HG02973 (cell line): Measurements from ENCODE around the gene VPS41.
"Not testable (repeated sequence)": the region's sequence is repeated elsewhere in the genome, so short reads cannot be mapped to it uniquely, and the experiment has no call there.

Source experiments
- ATAC-seq: cut with Tn5 transposase; IDR thresholded peaks from one replicate; pipeline ENCODE4 v1.9.1; 2021; ENCODE audit warnings: moderate library complexity; ENCODE audit not compliant: unreplicated experiment

The VPS41 gene

GRCh38 chr7:38855867-38856266 is 53.1 kb downstream of the VPS41 start:
- ATAC-seq = no peak

DNA sequence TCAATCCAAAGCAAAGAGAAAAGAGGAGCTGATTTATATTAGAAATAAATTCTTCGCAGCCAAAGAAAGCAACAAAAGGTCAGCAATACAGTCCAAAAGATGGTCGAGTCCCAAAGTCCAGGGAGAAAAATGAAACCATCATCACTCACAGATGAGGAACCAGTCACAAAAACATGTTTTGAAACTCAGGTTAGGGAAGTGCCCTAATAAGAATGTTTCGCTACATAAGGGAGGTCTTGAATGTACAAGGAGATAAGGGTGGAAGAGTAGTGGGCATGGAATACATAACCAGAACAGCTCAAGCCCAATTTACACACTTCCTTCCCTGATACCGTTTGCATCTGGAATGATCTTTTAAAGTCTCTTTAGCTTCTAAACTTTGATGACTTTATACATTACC is 53.6 kb downstream of the VPS41 start:
- ATAC-seq = no peak

GRCh38 chr7:38854947-38855346 is 54.0 kb downstream of the VPS41 start:
- not testable (repeated sequence) for ATAC-seq

GRCh38 chr7:38851321-38851720 is 57.7 kb downstream of the VPS41 start:
- ATAC-seq = no peak

DNA sequence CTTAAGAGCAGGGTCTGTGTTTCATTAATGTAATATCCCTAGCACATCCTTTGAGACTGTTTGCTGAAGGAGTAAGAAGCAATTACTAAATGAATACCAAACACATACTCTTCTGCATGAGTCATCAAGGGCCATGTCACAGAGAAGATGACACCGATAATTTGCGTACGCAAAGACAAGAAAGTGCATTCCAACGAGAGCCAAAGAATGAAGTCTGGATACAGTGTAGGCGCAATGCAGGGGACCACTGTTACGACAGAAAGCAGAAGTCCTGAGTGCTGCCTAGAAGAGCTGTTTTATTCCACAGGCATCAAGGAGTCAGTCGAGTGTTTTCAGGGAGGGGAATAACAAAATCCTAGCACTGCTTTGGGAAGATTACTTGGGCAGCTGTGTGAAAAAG is 62.7 kb downstream of the VPS41 start:
- ATAC-seq = no peak

DNA sequence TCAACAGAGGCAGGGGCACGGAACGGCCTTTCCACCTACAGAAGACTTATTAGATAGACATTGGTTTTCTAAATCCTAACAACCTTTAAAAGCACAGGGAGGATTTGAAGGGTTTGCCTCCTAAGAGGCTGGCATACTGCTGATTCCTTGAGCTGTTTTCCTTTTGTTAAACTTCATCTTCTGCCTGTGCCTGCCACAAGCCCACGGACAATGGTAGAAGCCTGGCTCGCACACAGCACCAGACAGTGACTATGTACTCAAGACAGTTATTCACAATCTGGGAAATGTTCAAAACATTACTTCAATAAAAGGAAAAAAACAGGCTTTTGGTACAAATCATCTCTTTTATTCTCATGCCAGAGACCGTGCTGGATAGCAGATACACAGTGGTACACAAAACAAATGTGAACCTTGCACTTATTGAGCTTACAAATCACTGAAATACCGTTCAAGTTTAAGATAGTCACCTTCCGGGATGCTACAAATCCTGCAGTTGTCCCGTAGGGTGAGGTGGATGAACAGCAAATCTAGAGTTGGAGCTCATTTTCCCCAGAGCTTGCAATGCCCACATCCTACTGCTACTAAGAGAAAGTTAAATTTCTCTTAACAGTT is 63.9 kb downstream of the VPS41 start:
- ATAC-seq = no peak

DNA sequence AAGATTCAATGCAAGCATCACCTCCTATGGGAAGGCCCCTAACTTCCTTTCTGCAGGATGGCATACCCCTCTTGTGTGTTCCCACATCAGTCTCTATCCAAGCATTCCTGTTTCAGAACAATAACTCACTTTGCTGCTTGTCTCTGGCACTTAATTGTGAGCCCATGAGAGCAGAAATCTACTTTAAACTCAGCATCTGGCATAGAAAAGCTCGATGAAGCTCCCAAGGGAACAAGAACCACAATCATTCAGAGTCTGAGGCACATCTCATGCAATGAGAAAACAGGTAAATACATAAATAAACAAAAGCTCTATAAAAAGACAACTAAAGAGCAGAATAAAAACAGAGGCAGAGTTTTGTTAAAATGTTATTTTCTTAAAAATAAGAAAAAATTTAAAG is 66.2 kb downstream of the VPS41 start:
- ATAC-seq = no peak

GRCh38 chr7:38840736-38841460 is 68.1 kb downstream of the VPS41 start:
- no peak for ATAC-seq

DNA sequence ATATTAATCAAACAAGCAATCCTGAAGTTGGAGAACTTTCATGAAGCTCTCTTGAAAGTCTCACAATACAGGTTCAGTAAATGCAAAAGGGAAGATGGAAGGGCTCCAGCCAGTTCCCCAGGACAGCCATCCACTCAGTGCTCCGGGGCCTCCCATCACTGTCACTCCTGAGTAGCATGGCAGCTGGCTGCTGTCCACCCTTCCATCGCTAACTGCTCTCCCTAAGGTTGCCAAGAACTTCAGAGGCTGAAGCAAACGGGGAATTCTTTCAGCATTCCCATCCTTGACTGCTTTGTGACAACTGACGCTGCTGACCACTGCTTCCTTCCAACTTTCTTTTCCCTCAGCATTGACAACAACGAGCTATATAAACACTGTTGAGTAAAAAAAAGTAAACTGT is 69.1 kb downstream of the VPS41 start:
- no peak for ATAC-seq

DNA sequence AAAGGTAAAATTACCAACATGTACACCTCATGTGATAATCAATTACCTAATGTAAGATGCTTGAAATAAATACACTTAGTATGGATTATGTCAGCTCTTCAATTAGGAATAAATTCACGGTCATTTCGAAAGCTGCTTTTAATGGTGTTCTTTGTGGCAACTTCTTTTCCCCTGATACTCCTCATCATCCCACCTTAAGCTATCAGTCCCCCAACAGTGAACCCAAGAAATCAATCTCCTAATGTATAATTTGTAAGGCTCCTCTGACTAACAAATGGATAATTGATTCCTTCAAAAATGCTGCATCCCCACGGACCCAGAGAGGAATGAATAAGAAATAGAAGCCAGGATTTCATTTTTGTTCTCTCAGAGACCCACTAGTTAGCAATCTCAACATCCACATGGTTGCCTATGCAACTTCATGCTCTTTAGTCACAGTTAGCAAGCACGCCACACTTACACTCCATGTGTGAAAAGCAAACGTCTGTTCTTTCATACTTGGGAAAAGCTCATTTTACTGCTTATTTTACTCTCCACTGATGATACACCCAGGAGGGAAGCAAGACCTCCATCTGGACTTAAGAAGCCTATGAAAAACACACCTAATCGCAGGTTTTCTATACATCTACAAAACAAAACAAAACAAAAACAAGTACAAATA is 70.1 kb downstream of the VPS41 start:
- ATAC-seq = no peak

GRCh38 chr7:38834357-38834756 is 74.6 kb downstream of the VPS41 start:
- no peak for ATAC-seq

- no peak for ATAC-seq
These were observed 75.7 kb downstream of the VPS41 start for GRCh38 chr7:38833329-38833728.

GRCh38 chr7:38831259-38831996 is 77.6 kb downstream of the VPS41 start:
- ATAC-seq = no peak

- no peak for ATAC-seq
These were observed 78.2 kb downstream of the VPS41 start for GRCh38 chr7:38830826-38831225.

- no peak for ATAC-seq
These were observed 79.4 kb downstream of the VPS41 start for GRCh38 chr7:38829488-38830165.

DNA sequence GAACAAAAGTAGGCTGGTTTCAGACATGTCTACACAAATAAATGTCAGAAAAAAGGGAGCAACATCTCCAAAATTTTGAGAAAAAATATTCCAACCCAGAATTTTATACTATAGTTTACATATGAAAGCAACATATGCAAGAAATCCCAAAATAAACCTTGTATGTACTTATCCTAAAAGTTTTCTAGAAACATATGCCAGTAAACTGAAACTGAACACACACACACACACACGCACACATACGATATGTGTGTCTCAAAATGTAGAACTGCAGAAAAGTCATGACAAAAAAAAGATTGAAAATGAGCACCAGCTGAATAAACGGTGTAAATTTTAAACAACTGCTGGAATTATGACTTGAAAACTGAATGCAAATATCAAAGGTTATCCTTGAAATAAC is 81.0 kb downstream of the VPS41 start:
- no peak for ATAC-seq

DNA sequence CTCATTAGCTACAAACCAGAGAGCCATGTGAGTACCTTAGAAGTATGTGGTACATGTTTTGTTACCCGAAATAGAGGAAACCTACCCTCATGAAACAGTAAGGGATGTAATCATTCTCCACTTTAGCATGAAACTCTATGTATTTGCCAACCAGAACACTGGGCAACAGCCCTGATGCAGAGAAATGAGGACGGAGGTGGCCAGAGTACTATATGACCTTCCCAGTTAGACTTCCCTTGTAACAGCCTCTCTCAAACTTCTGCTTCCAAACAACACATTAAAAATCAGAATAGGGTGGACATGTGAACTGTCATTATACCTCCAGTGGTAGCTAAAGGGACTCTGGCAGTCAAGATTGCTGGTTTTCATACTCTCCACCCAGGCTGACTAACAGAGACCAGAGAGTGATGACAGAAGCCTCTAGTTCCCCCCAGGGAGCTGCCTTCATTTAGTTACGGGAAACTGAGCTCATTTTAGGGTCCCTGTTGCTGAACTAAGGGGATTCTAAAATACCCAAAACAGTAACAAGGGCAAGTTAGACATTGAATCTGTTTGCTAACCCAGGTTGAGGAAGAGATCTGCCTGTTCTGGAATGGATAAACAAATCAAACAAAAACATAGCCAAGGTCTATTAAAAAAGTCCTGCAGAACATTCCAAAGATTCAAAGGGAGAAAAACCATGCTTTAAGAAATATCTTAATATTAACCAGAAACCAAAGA is 83.1 kb downstream of the VPS41 start:
- no peak for ATAC-seq

DNA sequence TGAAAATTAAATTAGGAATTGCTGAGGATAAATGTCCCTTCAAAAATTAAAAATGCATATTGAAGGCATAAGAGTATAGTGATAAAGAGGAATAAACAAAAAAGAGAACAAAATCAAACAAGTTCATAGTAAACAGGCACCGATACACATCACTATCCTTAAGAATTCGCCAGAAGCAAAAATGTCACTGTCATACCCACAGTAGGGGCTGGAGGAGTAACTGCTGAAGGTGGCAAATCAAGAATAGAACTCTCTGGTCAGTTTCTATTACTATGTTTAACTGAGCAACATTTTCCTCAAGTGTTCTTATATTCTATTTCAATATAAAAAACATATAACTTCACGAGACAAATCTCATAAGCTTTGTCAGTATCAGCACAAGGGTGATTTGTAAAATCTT is 84.0 kb downstream of the VPS41 start:
- no peak for ATAC-seq

- no peak for ATAC-seq
These were observed 86.4 kb downstream of the VPS41 start for GRCh38 chr7:38822549-38822948.

GRCh38 chr7:38820571-38820970 is 88.4 kb downstream of the VPS41 start:
- ATAC-seq = no peak
